Activated T-cell treated with anti-CD3 and anti-CD28 coated beads, Interleukin-2, amount 50 U/mL, for 72 hours (primary cell): ENCODE data around the gene CYB5D1. TPM values are rescaled to one million over a fixed set of nuclear protein-coding genes. Genes with fewer than 3 reads are reported as not detected.
"Not testable (repeated sequence)": the region's sequence is repeated elsewhere in the genome, so short reads cannot be mapped to it uniquely, and the experiment has no call there.

Experiments
- ATAC-seq, 2 donors: fragments of 150-1000 bp; cut with Tn5 transposase; replicated peaks in 1 of 2; 2 replicates each; pipeline ENCODE4 v1.10.0; 2021; ENCODE audit warnings: moderate library complexity in 2 of 2, mild to moderate bottlenecking in 1 of 2
- DNase-seq, 2 donors: peaks; one replicate each; pipeline ENCODE4 v3.0.0; 2021 to 2022; ENCODE audit warnings: mixed read lengths in 1 of 2
- H3K27ac Mint-ChIP-seq: one replicate; pipeline ENCODE4 v1.8.0; 2022; ENCODE audit warnings: mild to moderate bottlenecking, moderate library complexity, mixed read lengths
- H3K27me3 Mint-ChIP-seq: one replicate; pipeline ENCODE4 v1.8.0; 2022; ENCODE audit warnings: low read depth, mixed read lengths
- H3K36me3 Mint-ChIP-seq, 2 donors: one replicate each; pipeline ENCODE4 v1.8.0; 2022; ENCODE audit warnings: mixed read lengths in 2 of 2, mild to moderate bottlenecking in 1 of 2; ENCODE audit not compliant: insufficient read depth in 2 of 2
- H3K4me1 Mint-ChIP-seq: one replicate; pipeline ENCODE4 v1.8.0; 2022; ENCODE audit warnings: low read depth, mixed read lengths
- H3K4me3 Mint-ChIP-seq, 2 donors: one replicate each; pipeline ENCODE4 v1.8.0; 2022; ENCODE audit warnings: mild to moderate bottlenecking in 2 of 2, mixed read lengths in 2 of 2, moderate library complexity in 2 of 2
- H3K9me3 Mint-ChIP-seq, 2 donors: one replicate each; pipeline ENCODE4 v1.8.0; 2022; ENCODE audit warnings: mixed read lengths in 2 of 2
- total RNA-seq, 2 donors: library from RNA; stranded (reverse); gene quantifications; one replicate each; pipeline ENCODE4 v1.2.3, GENCODE V29; 2022

CYB5D1 gene
- total RNA-seq, 2 donors from 2014 or later, result 6.7 to 10.2 TPM

DNA sequence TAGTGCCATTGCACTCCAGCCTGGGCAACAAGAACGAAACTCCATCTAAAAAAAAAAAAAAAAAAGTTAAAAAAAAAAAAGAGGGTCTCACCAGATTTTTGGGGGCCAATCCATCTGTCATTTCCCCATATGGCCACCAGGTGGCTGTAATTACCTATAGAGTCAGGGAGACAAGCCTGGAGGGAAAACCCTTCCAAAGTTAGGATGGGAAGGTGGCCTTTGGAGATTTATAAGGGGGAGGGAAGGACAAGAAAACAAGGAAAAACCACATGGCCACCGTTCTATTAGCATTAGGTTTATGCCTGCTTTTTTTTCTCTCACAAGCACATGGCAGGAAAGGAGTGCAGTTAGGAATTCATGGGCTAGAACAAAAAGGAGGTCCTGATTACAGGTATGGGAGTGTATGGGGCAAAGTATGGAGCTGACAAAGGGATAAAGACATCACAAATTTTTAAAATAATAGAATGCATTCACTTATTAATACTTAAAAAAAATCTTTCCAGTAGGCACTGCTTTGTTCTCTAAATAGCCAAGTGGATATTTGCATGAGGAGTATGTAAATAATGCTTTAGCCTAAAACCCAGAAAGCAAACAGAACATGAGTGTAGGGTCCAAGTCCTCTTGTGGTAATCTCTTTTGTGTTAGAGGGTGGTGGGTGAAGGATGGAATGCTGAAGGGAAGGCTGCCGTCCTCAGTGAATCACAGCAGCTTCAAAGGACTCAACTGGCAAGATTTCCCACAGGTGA is 5.1 kb downstream of the CYB5D1 start:
- peaks cover 9 to 12% of the 10 kb centered on the region in 2 donors for H3K36me3 Mint-ChIP-seq

DNA sequence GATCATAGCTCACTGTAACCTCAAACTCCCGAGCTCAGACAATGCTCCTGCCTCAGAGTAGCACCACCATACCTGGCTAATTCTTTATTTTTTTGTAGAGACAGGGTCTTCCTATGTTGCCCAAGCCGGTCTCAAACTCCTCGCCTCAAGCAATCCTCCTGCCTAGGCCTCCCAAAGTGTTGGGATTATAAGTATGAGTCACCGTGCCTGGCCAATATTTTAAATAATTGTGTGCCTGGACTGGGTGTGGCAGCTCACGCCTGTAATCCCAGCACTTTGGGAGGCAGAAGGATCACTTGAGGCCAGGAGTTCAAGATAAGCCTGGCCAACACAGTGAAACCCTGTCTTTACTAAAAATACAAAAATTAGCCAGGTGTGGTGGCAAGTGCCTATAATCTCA is 6.6 kb downstream of the CYB5D1 start:
- DNase-seq, H3K27me3 Mint-ChIP-seq, H3K4me3 Mint-ChIP-seq, ATAC-seq, H3K9me3 Mint-ChIP-seq, H3K27ac Mint-ChIP-seq: not testable (repeated sequence)
- Mint-ChIP-seq H3K36me3 (peaks cover 9 to 14% of the 10 kb centered on the region in 2 donors), H3K4me1 (peaks cover 23% of the 10 kb centered on the region)

More for the DNA sequence above, 5.1 kb downstream of the CYB5D1 start:
- Mint-ChIP-seq H3K27me3 (no peaks in the 10 kb centered on the region), H3K4me1 (peaks cover 11% of the 10 kb centered on the region), H3K27ac (no peak overlapping the region), H3K4me3 (no peak overlapping the region), H3K9me3 (no peaks in the 10 kb centered on the region)
- DNase-seq (peak; percentile 45 to 52), ATAC-seq (no peak)

DNA sequence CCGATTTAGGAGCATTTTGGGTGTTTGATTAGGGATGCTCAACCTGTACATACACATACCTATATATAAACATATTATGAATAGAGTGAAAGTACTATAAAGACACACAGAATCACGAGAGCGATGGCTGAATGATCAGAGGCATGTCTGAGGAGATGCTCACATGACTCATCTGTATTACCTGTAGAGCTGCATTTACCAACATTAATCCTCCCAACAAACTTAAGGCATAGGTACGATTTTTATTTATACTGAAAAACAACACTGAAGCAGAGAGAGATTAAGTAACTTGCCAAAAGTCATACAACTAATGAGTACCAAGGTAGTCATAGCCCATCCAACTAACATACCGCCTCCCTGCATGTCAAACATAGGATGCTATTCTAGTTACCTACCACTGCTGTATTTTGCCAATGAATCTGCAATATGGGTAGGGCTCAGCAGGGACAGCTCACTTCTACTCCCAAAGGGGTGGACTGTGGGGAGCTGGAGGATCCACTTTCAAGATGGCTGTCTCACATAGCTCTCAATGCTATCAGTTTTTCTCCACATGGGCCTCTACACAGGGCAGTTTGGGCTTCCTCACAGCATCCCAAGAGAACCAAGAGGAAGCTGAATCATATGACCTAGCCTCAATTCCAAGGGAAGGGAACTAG is 7.3 kb downstream of the CYB5D1 start:
- ATAC-seq (peak; percentile 23 to 36), DNase-seq (no peak)
- Mint-ChIP-seq H3K27me3 (no peaks in the 10 kb centered on the region), H3K9me3 (no peaks in the 10 kb centered on the region), H3K4me3 (no peak overlapping the region), H3K36me3 (peaks cover 9 to 14% of the 10 kb centered on the region in 2 donors), H3K4me1 (peaks cover 28% of the 10 kb centered on the region), H3K27ac (no peak overlapping the region)

DNA sequence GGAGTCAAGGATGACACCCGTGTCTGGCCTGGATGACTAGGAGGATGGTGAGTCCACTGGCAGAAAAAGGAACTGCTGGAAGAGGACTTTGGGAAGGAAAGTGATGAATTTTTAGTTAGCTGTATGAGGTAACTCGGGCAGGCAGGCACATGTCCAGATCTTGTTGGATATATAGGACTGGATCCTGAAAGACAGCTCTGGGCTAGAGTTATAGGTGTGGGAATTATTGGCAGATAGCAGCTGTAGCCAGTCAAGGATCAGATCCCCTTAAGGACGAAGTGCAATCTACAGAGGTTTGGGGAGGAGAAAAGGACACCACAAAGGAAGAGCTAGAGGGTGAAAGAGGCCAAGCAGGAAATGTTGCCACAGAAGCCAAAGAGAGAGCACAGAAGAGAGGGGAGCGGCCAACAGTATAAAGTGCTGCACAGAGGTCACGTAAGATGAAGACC is 10.1 kb downstream of the CYB5D1 start:
- Mint-ChIP-seq H3K4me3 (peak overlapping the region; percentile 25 to 44), H3K4me1 (peaks cover 28% of the 10 kb centered on the region), H3K9me3 (no peaks in the 10 kb centered on the region), H3K27me3 (no peaks in the 10 kb centered on the region), H3K27ac (peak overlapping the region; percentile 77), H3K36me3 (peaks cover 9 to 16% of the 10 kb centered on the region in 2 donors)
- DNase-seq, result no peak
- ATAC-seq, result peak in 1 of 2 donors; percentile 53

- Mint-ChIP-seq H3K4me1 (peaks cover 15% of the 10 kb centered on the region), H3K27ac (no peak overlapping the region), H3K27me3 (no peaks in the 10 kb centered on the region), H3K36me3 (peaks cover 4 to 13% of the 10 kb centered on the region in 2 donors), H3K4me3 (no peak overlapping the region), H3K9me3 (no peaks in the 10 kb centered on the region)
- no peak for ATAC-seq
- no peak for DNase-seq
Observed at GRCh38 chr17:7873051-7873450, 15.2 kb downstream of the CYB5D1 start.

DNA sequence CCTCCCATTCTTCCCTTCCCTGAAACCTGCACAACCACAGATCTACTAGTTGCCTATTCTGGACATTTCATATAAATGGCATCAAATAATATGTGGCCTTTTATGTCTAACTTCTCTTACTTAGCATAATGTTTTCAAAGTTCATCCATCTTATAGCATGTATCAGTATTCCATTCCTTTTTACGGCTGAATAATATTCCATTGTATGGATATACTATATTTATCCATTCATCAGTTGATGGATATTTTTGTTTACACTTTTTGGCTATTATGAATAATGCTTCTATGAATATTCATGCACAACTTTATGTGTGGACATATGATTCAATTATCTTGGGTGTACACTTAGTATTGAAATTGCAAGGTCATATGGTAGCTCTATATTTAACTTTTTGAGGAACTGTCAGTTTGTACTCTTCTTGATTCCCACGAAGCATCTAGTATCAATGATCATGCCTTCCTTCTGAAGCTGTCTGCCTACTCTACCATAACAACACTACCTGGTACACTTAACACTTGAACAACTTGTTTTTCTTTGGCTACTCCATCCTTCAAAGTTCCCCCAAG is 18.1 kb downstream of the CYB5D1 start:
- Mint-ChIP-seq H3K9me3 (no peaks in the 10 kb centered on the region), H3K27me3 (no peaks in the 10 kb centered on the region), H3K4me1 (no peaks in the 10 kb centered on the region), H3K27ac (peak overlapping the region; percentile 7), H3K4me3 (no peak overlapping the region), H3K36me3 (peaks cover 4 to 13% of the 10 kb centered on the region in 2 donors)
- ATAC-seq (no peak), DNase-seq (no peak)

GRCh38 chr17:7878234-7878633 is 20.4 kb downstream of the CYB5D1 start:
- Mint-ChIP-seq H3K9me3 (no peaks in the 10 kb centered on the region), H3K27me3 (no peaks in the 10 kb centered on the region), H3K36me3 (peaks cover 4 to 8% of the 10 kb centered on the region in 2 donors), H3K4me3 (no peak overlapping the region), H3K27ac (no peak overlapping the region), H3K4me1 (no peaks in the 10 kb centered on the region)
- DNase-seq (no peak), ATAC-seq (no peak)

- H3K27me3 Mint-ChIP-seq, result no peaks in the 10 kb centered on the region
- H3K9me3 Mint-ChIP-seq, result no peaks in the 10 kb centered on the region
- no peaks in the 10 kb centered on the region for H3K4me1 Mint-ChIP-seq
- no peak overlapping the region for H3K4me3 Mint-ChIP-seq
- H3K27ac Mint-ChIP-seq, result no peak overlapping the region
- DNase-seq, result no peak
- peaks cover 0 to 2% of the 10 kb centered on the region in 2 donors for H3K36me3 Mint-ChIP-seq
- ATAC-seq, result no peak
Observed at GRCh38 chr17:7880076-7880868, 22.5 kb downstream of the CYB5D1 start.

GRCh38 chr17:7881276-7882054 is 23.7 kb downstream of the CYB5D1 start:
- Mint-ChIP-seq H3K27ac (no peak overlapping the region), H3K4me1 (no peaks in the 10 kb centered on the region), H3K27me3 (no peaks in the 10 kb centered on the region), H3K36me3 (peaks cover 2 to 3% of the 10 kb centered on the region in 2 donors), H3K9me3 (no peaks in the 10 kb centered on the region), H3K4me3 (no peak overlapping the region)
- ATAC-seq (no peak), DNase-seq (no peak)

DNA sequence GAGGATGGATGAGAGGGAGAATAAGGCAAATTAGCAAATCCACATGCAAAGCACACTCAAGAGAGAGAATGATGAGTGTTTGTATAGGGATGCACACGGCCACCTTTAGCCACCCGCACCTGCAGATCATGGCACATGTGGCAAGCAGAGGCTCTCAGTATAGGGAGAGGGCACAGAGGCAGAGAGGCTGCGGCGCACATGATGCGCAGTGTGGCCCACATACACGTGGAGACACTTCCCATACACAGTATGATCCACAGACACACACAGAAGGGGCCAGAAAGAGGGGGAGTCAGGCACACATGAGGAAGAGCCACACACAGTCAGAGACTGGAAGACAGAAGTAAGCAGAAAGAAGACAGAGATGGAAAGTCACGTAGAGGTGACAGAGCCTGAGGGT is 24.3 kb downstream of the CYB5D1 start:
- no peaks in the 10 kb centered on the region for H3K4me1 Mint-ChIP-seq
- H3K27me3 Mint-ChIP-seq, result no peaks in the 10 kb centered on the region
- no peak overlapping the region for H3K4me3 Mint-ChIP-seq
- no peak overlapping the region for H3K27ac Mint-ChIP-seq
- ATAC-seq (no peak), DNase-seq (no peak)
- H3K9me3 Mint-ChIP-seq, result no peaks in the 10 kb centered on the region
- H3K36me3 Mint-ChIP-seq, result peaks cover 2 to 3% of the 10 kb centered on the region in 2 donors

- no peaks in the 10 kb centered on the region for H3K9me3 Mint-ChIP-seq
- DNase-seq, result no peak
- H3K4me1 Mint-ChIP-seq, result no peaks in the 10 kb centered on the region
- H3K27me3 Mint-ChIP-seq, result no peaks in the 10 kb centered on the region
- peaks cover 2 to 3% of the 10 kb centered on the region in 2 donors for H3K36me3 Mint-ChIP-seq
- no peak overlapping the region for H3K4me3 Mint-ChIP-seq
- no peak for ATAC-seq
- no peak overlapping the region for H3K27ac Mint-ChIP-seq
Observed at GRCh38 chr17:7882629-7883028, 24.8 kb downstream of the CYB5D1 start.

DNA sequence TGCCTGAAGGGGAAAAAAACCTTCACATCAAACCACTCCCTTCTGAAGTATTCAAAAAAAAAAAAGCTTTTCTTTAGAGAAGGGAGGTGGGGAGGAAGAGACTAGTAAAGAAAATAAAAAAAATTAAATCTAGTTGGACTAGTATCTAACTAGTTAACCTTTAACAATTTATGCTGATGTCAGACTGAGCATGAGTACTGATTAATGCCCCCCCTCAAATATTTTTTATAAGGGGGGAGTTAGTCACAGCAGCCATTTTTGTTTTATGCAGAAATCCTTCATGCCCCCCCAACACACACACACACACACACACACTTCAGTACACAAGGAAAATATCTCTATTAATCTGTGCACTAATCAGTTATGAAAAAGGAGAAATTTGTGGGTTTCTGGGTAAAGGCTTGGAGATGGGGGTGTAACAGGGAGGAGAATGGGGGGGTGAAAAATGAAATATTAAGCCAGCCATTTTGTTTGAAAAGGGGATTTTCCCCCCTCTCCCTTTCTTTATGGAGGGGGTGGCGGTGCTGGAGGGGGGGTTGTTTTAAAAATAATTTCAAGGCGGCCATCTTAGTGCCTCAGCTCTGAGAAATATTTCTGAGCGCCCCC is 26.1 kb downstream of the CYB5D1 start:
- ATAC-seq (no peak), DNase-seq (peak; percentile 13 to 31)
- Mint-ChIP-seq H3K27ac (peak overlapping the region; percentile 34), H3K4me3 (peak overlapping the region; percentile 65 to 71), H3K27me3 (no peaks in the 10 kb centered on the region), H3K36me3 (peaks cover 2 to 3% of the 10 kb centered on the region in 2 donors), H3K9me3 (no peaks in the 10 kb centered on the region), H3K4me1 (no peaks in the 10 kb centered on the region)
